AG04450 (cell line): ENCODE data around the gene TEX101. TPM values are rescaled to one million over a fixed set of nuclear protein-coding genes. Genes with fewer than 3 reads are reported as not detected.

ENCODE experiments used
- CTCF ChIA-PET: fragments of 300-600, 350-600 bp; formaldehyde crosslinking; extraction: SDS; loops from one replicate; lab custom pipeline; 2022; ENCODE audit warnings: antibody characterized with exemption, inconsistent platforms; lab: Charles Lee
- POLR2A ChIA-PET: fragments of 350-600 bp; formaldehyde crosslinking; extraction: SDS; loops from one replicate; lab custom pipeline; 2021; ENCODE audit warnings: antibody characterized with exemption, inconsistent platforms; lab: Yijun Ruan, JAX
- DNase-seq: peaks from one replicate; pipeline ENCODE4 v3.0.0-alpha.2; 2011; ENCODE audit warnings: low read depth, low spot score
- H3K27ac ChIP-seq: one replicate; pipeline ENCODE4 v1.5.1; 2012; ENCODE audit warnings: low read depth, low read length, control low read depth
- H3K27me3 ChIP-seq: one replicate; pipeline ENCODE4 v1.6.0; 2012; ENCODE audit warnings: low read length; ENCODE audit not compliant: control insufficient read depth, insufficient read depth
- H3K4me3 ChIP-seq: 2 replicates; pipeline ENCODE4 v1.5.1; 2011; ENCODE audit warnings: mild to moderate bottlenecking, low read depth, low read length, control low read depth
- H3K9me3 ChIP-seq: 2 replicates; pipeline ENCODE4 v1.5.1; 2012; ENCODE audit warnings: low read length; ENCODE audit not compliant: control insufficient read depth, insufficient read depth
- polyA plus RNA-seq: library from polyadenylated mRNA; depleted of rRNA; stranded (reverse); fragments of >200 nt; gene quantifications from 2 replicates; pipeline ENCODE4 v1.2.3, GENCODE V29; 2011; rRNA removed
- TF ChIP-seq, protein P1 (sequence below): IDR thresholded peaks from 2 replicates; pipeline ENCODE4 v1.5.1; 2011; ENCODE audit warnings: low read depth, low read length, control low read depth, inconsistent platforms

The TEX101 gene
- polyA plus RNA-seq, 1 experiment, result not detected

DNA sequence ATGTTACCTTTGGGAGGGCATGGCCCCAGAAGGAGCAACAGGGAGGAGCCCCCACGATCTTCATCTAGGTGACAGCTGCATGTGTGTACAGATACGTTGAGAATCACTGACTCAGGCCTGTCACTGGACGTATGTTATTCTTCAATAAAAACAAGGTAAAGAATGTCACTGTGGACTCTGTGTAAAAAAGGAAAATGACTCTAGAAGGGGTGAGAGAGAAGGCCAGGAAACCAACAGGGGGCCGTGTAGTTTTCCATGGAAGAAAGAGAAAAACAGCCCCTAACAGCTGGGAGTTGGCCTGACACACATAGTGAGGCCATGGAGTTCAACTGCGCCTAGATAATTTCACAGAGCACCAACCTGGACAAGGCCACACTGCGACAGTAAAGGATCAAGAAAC lies 52.6 kb downstream of the TEX101 start:
- ChIA-PET CTCF (no interaction called here), POLR2A (no interaction called here)
- no peak for DNase-seq
- Histone ChIP-seq H3K27me3 (peaks cover 4% of the 10 kb centered on the region), H3K9me3 (peaks cover 14% of the 10 kb centered on the region), H3K4me3 (no peak overlapping the region), H3K27ac (no peak overlapping the region)
- TF ChIP-seq, protein P1, sequence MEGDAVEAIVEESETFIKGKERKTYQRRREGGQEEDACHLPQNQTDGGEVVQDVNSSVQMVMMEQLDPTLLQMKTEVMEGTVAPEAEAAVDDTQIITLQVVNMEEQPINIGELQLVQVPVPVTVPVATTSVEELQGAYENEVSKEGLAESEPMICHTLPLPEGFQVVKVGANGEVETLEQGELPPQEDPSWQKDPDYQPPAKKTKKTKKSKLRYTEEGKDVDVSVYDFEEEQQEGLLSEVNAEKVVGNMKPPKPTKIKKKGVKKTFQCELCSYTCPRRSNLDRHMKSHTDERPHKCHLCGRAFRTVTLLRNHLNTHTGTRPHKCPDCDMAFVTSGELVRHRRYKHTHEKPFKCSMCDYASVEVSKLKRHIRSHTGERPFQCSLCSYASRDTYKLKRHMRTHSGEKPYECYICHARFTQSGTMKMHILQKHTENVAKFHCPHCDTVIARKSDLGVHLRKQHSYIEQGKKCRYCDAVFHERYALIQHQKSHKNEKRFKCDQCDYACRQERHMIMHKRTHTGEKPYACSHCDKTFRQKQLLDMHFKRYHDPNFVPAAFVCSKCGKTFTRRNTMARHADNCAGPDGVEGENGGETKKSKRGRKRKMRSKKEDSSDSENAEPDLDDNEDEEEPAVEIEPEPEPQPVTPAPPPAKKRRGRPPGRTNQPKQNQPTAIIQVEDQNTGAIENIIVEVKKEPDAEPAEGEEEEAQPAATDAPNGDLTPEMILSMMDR, result no peak

DNA sequence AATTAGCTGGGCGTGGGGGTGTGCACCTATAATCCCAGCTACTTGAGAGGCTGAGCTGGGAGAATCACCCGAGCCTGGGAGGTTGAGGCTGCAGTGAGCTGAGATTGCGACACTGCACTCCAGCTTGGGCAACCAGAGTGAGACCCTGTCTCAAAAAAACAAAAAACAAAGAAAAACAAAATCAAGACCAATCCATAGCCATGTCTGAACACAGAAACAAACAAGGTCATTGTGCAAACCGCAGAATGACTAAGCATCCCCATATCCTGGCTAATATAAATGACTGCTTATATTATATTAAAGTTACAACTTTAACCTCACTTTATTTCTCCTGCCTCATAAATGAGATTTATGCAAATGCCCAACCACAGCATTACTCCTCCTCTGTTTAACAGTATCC lies 53.0 kb downstream of the TEX101 start:
- no peak overlapping the region for H3K4me3 ChIP-seq
- TF ChIP-seq, protein P1, result no peak
- no peak overlapping the region for H3K27ac ChIP-seq
- ChIA-PET CTCF (interaction anchor here (1.1 kb wide), 1 partner anchor 21 kb away, joined by 3 read pairs; no protein-coding TSS in a partner anchor), POLR2A (no interaction called here)
- H3K9me3 ChIP-seq, result peaks cover 14% of the 10 kb centered on the region
- DNase-seq, result no peak
- H3K27me3 ChIP-seq, result peaks cover 2% of the 10 kb centered on the region

Other genes with a start within 250 kb of the TEX101 start
- 115 and 135 TPM in 2 replicates for gene PSG5, start 228.4 kb upstream of the TEX101 start, polyA plus RNA-seq
- 0.56 and 0.84 TPM in 2 replicates for gene PSG4, start 209.3 kb upstream of the TEX101 start, polyA plus RNA-seq
- gene PSG9, start 145.4 kb upstream of the TEX101 start, polyA plus RNA-seq, result 0.79 and 1.1 TPM in 2 replicates
- gene CD177, start 61.2 kb upstream of the TEX101 start, polyA plus RNA-seq, result 0.19 and 0.41 TPM in 2 replicates
- gene LYPD3, start 50.7 kb downstream of the TEX101 start, polyA plus RNA-seq, result 0.60 and 1.0 TPM in 2 replicates
- 4.2 and 5.9 TPM in 2 replicates for gene PHLDB3, start 89.9 kb downstream of the TEX101 start, polyA plus RNA-seq
- 104 and 130 TPM in 2 replicates for gene ETHE1, start 112.3 kb downstream of the TEX101 start, polyA plus RNA-seq
- gene ZNF575, start 118.3 kb downstream of the TEX101 start, polyA plus RNA-seq, result 0.16 and 0.17 TPM in 2 replicates
- gene XRCC1, start 160.6 kb downstream of the TEX101 start, polyA plus RNA-seq, result 15.2 and 17.7 TPM in 2 replicates
- gene PINLYP, start 160.9 kb downstream of the TEX101 start, polyA plus RNA-seq, result 1.8 and 2.7 TPM in 2 replicates
- 11.2 and 11.6 TPM in 2 replicates for gene IRGQ, start 181.2 kb downstream of the TEX101 start, polyA plus RNA-seq
- gene ZNF576, start 181.7 kb downstream of the TEX101 start, polyA plus RNA-seq, result 9.3 and 11.3 TPM in 2 replicates
- 0.07 and 0.12 TPM in 2 replicates for gene SRRM5, start 197.2 kb downstream of the TEX101 start, polyA plus RNA-seq
- gene ZNF428, start 204.7 kb downstream of the TEX101 start, polyA plus RNA-seq, result 18.7 and 23.2 TPM in 2 replicates
- 3.7 and 5.3 TPM in 2 replicates for gene CADM4, start 225.0 kb downstream of the TEX101 start, polyA plus RNA-seq